Duodenal mucosa (tissue), 2 donors: ENCODE data around the gene ASL.
"Not testable (repeated sequence)": the region's sequence is repeated elsewhere in the genome, so short reads cannot be mapped to it uniquely, and the experiment has no call there.

ENCODE experiments used
- H3K27ac ChIP-seq: one replicate; pipeline ENCODE4 v1.7.0; 2013; ENCODE audit warnings: low read depth, low read length
- H3K27me3 ChIP-seq, 2 donors: one replicate each; pipeline ENCODE4 v1.7.0; 2013; ENCODE audit warnings: low read length in 2 of 2, control low read depth in 1 of 2; ENCODE audit not compliant: insufficient read depth in 2 of 2, control insufficient read depth in 1 of 2
- H3K36me3 ChIP-seq, 2 donors: one replicate each; pipeline ENCODE4 v1.7.0; 2013; ENCODE audit warnings: low read length in 2 of 2, control low read depth in 1 of 2; ENCODE audit not compliant: insufficient read depth in 2 of 2, control insufficient read depth in 1 of 2
- H3K4me1 ChIP-seq, 2 donors: one replicate each; pipeline ENCODE4 v1.7.0; 2013; ENCODE audit warnings: low read length in 2 of 2, control low read depth in 1 of 2; ENCODE audit not compliant: insufficient read depth in 2 of 2, control insufficient read depth in 1 of 2
- H3K4me3 ChIP-seq, 2 donors: one replicate each; pipeline ENCODE4 v1.7.0; 2013; ENCODE audit warnings: low read length in 2 of 2, low read depth in 1 of 2
- H3K9ac ChIP-seq, 2 donors: one replicate each; pipeline ENCODE4 v1.7.0; 2013; ENCODE audit warnings: low read length in 2 of 2, low read depth in 1 of 2
- H3K9me3 ChIP-seq, 2 donors: one replicate each; pipeline ENCODE4 v1.7.0; 2013; ENCODE audit warnings: low read length in 2 of 2, control low read depth in 1 of 2; ENCODE audit not compliant: control insufficient read depth in 1 of 2

Gene ASL

GRCh38 chr7:66118603-66119002 lies 43.0 kb downstream of the ASL start:
- Histone ChIP-seq H3K4me3 (no peak overlapping the region), H3K4me1 (peaks cover 9 to 26% of the 10 kb centered on the region in 2 donors), H3K27ac (no peak overlapping the region), H3K27me3 (no peaks in the 10 kb centered on the region), H3K9ac (no peak overlapping the region), H3K9me3 (no peaks in the 10 kb centered on the region), H3K36me3 (peaks cover 3 to 10% of the 10 kb centered on the region in 2 donors)

- Histone ChIP-seq H3K9me3 (no peaks in the 10 kb centered on the region), H3K36me3 (peaks cover 3 to 10% of the 10 kb centered on the region in 2 donors), H3K4me3 (no peak overlapping the region), H3K27ac (no peak overlapping the region), H3K4me1 (peaks cover 9 to 26% of the 10 kb centered on the region in 2 donors), H3K9ac (no peak overlapping the region), H3K27me3 (no peaks in the 10 kb centered on the region)
These were observed 43.7 kb downstream of the ASL start for GRCh38 chr7:66119245-66119850.

GRCh38 chr7:66123175-66123528 lies 47.5 kb downstream of the ASL start:
- Histone ChIP-seq H3K9me3 (no peaks in the 10 kb centered on the region), H3K4me1 (peaks cover 4 to 5% of the 10 kb centered on the region in 2 donors), H3K4me3 (no peak overlapping the region), H3K27ac (no peak overlapping the region), H3K27me3 (no peaks in the 10 kb centered on the region), H3K36me3 (peaks cover 3 to 10% of the 10 kb centered on the region in 2 donors), H3K9ac (no peak overlapping the region)

- H3K36me3 ChIP-seq, H3K9ac ChIP-seq, H3K27me3 ChIP-seq, H3K27ac ChIP-seq, H3K9me3 ChIP-seq, H3K4me1 ChIP-seq, H3K4me3 ChIP-seq: not testable (repeated sequence)
These were observed 48.9 kb downstream of the ASL start for GRCh38 chr7:66124569-66124861.

- no peak overlapping the region for H3K4me3 ChIP-seq
- no peak overlapping the region for H3K9ac ChIP-seq
- H3K27me3 ChIP-seq = no peaks in the 10 kb centered on the region
- H3K36me3 ChIP-seq = peaks cover 0 to 6% of the 10 kb centered on the region in 2 donors
- peaks cover 0 to 5% of the 10 kb centered on the region in 2 donors for H3K4me1 ChIP-seq
- no peaks in the 10 kb centered on the region for H3K9me3 ChIP-seq
- H3K27ac ChIP-seq = peak overlapping the region; percentile 10
These were observed 49.6 kb downstream of the ASL start for GRCh38 chr7:66125052-66125694.

- H3K27ac ChIP-seq, H3K4me1 ChIP-seq, H3K36me3 ChIP-seq: not testable (repeated sequence)
These were observed 50.2 kb downstream of the ASL start for GRCh38 chr7:66125781-66126352.

GRCh38 chr7:66127172-66127571 lies 51.6 kb downstream of the ASL start:
- H3K9ac ChIP-seq, H3K27ac ChIP-seq, H3K9me3 ChIP-seq, H3K4me1 ChIP-seq, H3K27me3 ChIP-seq, H3K4me3 ChIP-seq: not testable (repeated sequence)
- peaks cover 4 to 16% of the 10 kb centered on the region in 2 donors for H3K36me3 ChIP-seq

More at GRCh38 chr7:66125781-66126352, 50.2 kb downstream of the ASL start:
- H3K9ac ChIP-seq, H3K4me3 ChIP-seq, H3K27me3 ChIP-seq, H3K9me3 ChIP-seq: not testable (repeated sequence)

- H3K4me1 ChIP-seq = no peaks in the 10 kb centered on the region
- no peaks in the 10 kb centered on the region for H3K9me3 ChIP-seq
- peaks cover 7 to 49% of the 10 kb centered on the region in 2 donors for H3K36me3 ChIP-seq
- H3K9ac ChIP-seq = no peak overlapping the region
- no peak overlapping the region for H3K4me3 ChIP-seq
- no peak overlapping the region for H3K27ac ChIP-seq
- no peaks in the 10 kb centered on the region for H3K27me3 ChIP-seq
These were observed 63.6 kb downstream of the ASL start for GRCh38 chr7:66138994-66139752.

- H3K9ac ChIP-seq = no peak overlapping the region
- no peak overlapping the region for H3K4me3 ChIP-seq
- H3K4me1 ChIP-seq = no peaks in the 10 kb centered on the region
- H3K27ac ChIP-seq = no peak overlapping the region
- no peaks in the 10 kb centered on the region for H3K9me3 ChIP-seq
- no peaks in the 10 kb centered on the region for H3K27me3 ChIP-seq
- H3K36me3 ChIP-seq = peaks cover 3 to 56% of the 10 kb centered on the region in 2 donors
These were observed 65.3 kb downstream of the ASL start for GRCh38 chr7:66140924-66141323.

- Histone ChIP-seq H3K9ac (no peak overlapping the region), H3K27ac (no peak overlapping the region), H3K36me3 (peaks cover 7 to 62% of the 10 kb centered on the region in 2 donors)
These were observed 66.7 kb downstream of the ASL start for GRCh38 chr7:66142334-66142733.

More at GRCh38 chr7:66142334-66142733, 66.7 kb downstream of the ASL start:
- H3K9me3 ChIP-seq = no peaks in the 10 kb centered on the region
- H3K4me1 ChIP-seq = no peaks in the 10 kb centered on the region
- H3K4me3 ChIP-seq = no peak overlapping the region
- H3K27me3 ChIP-seq = no peaks in the 10 kb centered on the region
